Fibroblast of lung (primary cell): Measurements from ENCODE around the gene TYK2.

Experiments
- CTCF ChIP-seq, 2 donors: IDR thresholded peaks in 1 of 2; conservative IDR thresholded peaks in 1 of 2; 1 replicate in 1 of 2; 2 replicates in 1 of 2; pipeline ENCODE4 v1.5.1; 2011 to 2012; ENCODE audit warnings: low read length in 2 of 2, control low read depth in 1 of 2, inconsistent platforms in 1 of 2, low read depth in 1 of 2, mild to moderate bottlenecking in 1 of 2
- EZH2 ChIP-seq: IDR thresholded peaks from 2 replicates; pipeline ENCODE4 v1.5.1; 2012; ENCODE audit warnings: low read length, control low read depth, mild to moderate bottlenecking; ENCODE audit errors: missing control alignments

GRCh38 chr19:10363789-10364281 lies 16.5 kb downstream of the TYK2 start:
- no peak for TF ChIP-seq CTCF (conservative IDR thresholded peaks at IDR 0.05 in 1 of 2, IDR thresholded peaks at IDR 0.05 in 1 of 2; ENCODE audit: low read depth in 1 of 2, low read length in 2 of 2)
- no peak for TF ChIP-seq EZH2
